ENCODE data around the gene SPDYE8. TPM values are rescaled to one million over a fixed set of nuclear protein-coding genes. Genes with fewer than 3 reads are reported as not detected.
"Not testable (repeated sequence)": the region's sequence is repeated elsewhere in the genome, so short reads cannot be mapped to it uniquely, and the experiment has no call there.

The SPDYE8 gene
- total and polyA plus RNA-seq, 2 donors (not counting 1 experiment from before 2014, with no cell fraction given) = not detected

GRCh38 chr7:72995484-72995883 is 34.1 kb downstream of the SPDYE8 start:
- H3K9me3 ChIP-seq (ENCODE audit: control extremely low read depth in 1 of 3, control insufficient read depth in 2 of 3, insufficient read depth in 1 of 3, low read length in 2 of 3); H3K4me3 ChIP-seq (ENCODE audit: control extremely low read depth in 1 of 5, extremely low read depth in 1 of 5, insufficient read depth in 1 of 5, low read depth in 2 of 5, low read length in 4 of 5); CTCF ChIA-PET; H3K27ac ChIP-seq (ENCODE audit: low read length in 2 of 2); ATAC-seq (ENCODE audit: low read depth); H3K4me2 ChIP-seq (replicated peaks; ENCODE audit: low read depth, low read length, poor library complexity, severe bottlenecking); intact Hi-C loops (cut with micrococcal nuclease); H3K9me3 Mint-ChIP-seq (ENCODE audit: insufficient read depth); POLR2A ChIA-PET; H3K27me3 Mint-ChIP-seq; H2AFZ ChIP-seq (ENCODE audit: insufficient read depth, low read depth, low read length, poor library complexity, severe bottlenecking); DNase-seq; H3K4me1 ChIP-seq (ENCODE audit: control insufficient read depth in 2 of 2, insufficient read depth in 2 of 2, low read length in 2 of 2); H3K4me3 Mint-ChIP-seq; H4K20me1 ChIP-seq (ENCODE audit: control insufficient read depth, insufficient read depth, low read length, poor library complexity, severe bottlenecking); H3K4me1 Mint-ChIP-seq; H3K9ac ChIP-seq (ENCODE audit: low read length); H3K27ac Mint-ChIP-seq; H3K27me3 ChIP-seq (replicated peaks in 1 of 4; ENCODE audit: control extremely low read depth in 1 of 4, control insufficient read depth in 3 of 4, insufficient read depth in 4 of 4, low read length in 3 of 4); H3K36me3 ChIP-seq (replicated peaks in 1 of 2; ENCODE audit: control extremely low read depth in 1 of 2, control insufficient read depth in 1 of 2, extremely low read depth in 1 of 2, insufficient read depth in 2 of 2, low read length in 1 of 2); H3K79me2 ChIP-seq (ENCODE audit: control insufficient read depth, insufficient read depth, low read length): not testable (repeated sequence)
- WGBS (ENCODE audit: insufficient coverage) = no CpG with 5 or more reads among the region's 8 CpGs

- H3K4me2 ChIP-seq (replicated peaks; ENCODE audit: low read depth, low read length, poor library complexity, severe bottlenecking); DNase-seq; H3K4me1 ChIP-seq (ENCODE audit: control insufficient read depth in 2 of 2, insufficient read depth in 2 of 2, low read length in 2 of 2); H3K36me3 ChIP-seq (replicated peaks in 1 of 2; ENCODE audit: control extremely low read depth in 1 of 2, control insufficient read depth in 1 of 2, extremely low read depth in 1 of 2, insufficient read depth in 2 of 2, low read length in 1 of 2); H3K79me2 ChIP-seq (ENCODE audit: control insufficient read depth, insufficient read depth, low read length); H3K9ac ChIP-seq (ENCODE audit: low read length); H3K9me3 Mint-ChIP-seq (ENCODE audit: insufficient read depth); POLR2A ChIA-PET; H3K9me3 ChIP-seq (ENCODE audit: control extremely low read depth in 1 of 3, control insufficient read depth in 2 of 3, insufficient read depth in 1 of 3, low read length in 2 of 3); H3K4me3 Mint-ChIP-seq; H3K27ac Mint-ChIP-seq; H2AFZ ChIP-seq (ENCODE audit: insufficient read depth, low read depth, low read length, poor library complexity, severe bottlenecking); H3K27ac ChIP-seq (ENCODE audit: low read length in 2 of 2); ATAC-seq (ENCODE audit: low read depth); H3K27me3 ChIP-seq (replicated peaks in 1 of 4; ENCODE audit: control extremely low read depth in 1 of 4, control insufficient read depth in 3 of 4, insufficient read depth in 4 of 4, low read length in 3 of 4); CTCF ChIA-PET; H3K4me3 ChIP-seq (ENCODE audit: control extremely low read depth in 1 of 5, extremely low read depth in 1 of 5, insufficient read depth in 1 of 5, low read depth in 2 of 5, low read length in 4 of 5); H4K20me1 ChIP-seq (ENCODE audit: control insufficient read depth, insufficient read depth, low read length, poor library complexity, severe bottlenecking); H3K27me3 Mint-ChIP-seq; intact Hi-C loops (cut with micrococcal nuclease); H3K4me1 Mint-ChIP-seq: not testable (repeated sequence)
- WGBS (ENCODE audit: insufficient coverage) = 100% methylated on average over 2 of the region's 14 CpGs
These were observed 39.2 kb downstream of the SPDYE8 start for GRCh38 chr7:72990146-72990913.

DNA sequence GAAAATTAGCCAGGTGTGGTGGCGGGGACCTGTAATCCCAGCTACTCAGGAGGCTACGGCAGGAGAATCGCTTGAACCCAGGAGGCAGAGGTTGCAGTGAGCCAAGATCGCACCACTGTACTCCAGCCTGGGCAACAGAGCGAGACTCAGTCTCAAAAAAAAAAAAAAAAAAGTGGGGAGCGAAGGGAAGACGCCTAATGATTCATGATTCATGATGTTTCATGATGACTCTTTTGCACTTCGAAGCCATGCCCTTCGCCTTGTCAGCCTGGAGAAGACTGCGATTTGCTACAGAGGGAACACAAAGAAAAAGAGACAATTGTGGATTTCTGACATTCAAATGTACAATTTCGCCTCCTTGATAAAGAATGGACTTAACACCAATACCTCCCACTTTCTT is 47.5 kb downstream of the SPDYE8 start:
- H3K4me2 ChIP-seq (replicated peaks; ENCODE audit: low read depth, low read length, poor library complexity, severe bottlenecking); H3K27ac Mint-ChIP-seq; H3K79me2 ChIP-seq (ENCODE audit: control insufficient read depth, insufficient read depth, low read length); H4K20me1 ChIP-seq (ENCODE audit: control insufficient read depth, insufficient read depth, low read length, poor library complexity, severe bottlenecking); ATAC-seq (ENCODE audit: low read depth); H3K27ac ChIP-seq (ENCODE audit: low read length in 2 of 2); H3K27me3 ChIP-seq (replicated peaks in 1 of 4; ENCODE audit: control extremely low read depth in 1 of 4, control insufficient read depth in 3 of 4, insufficient read depth in 4 of 4, low read length in 3 of 4); H3K9me3 Mint-ChIP-seq (ENCODE audit: insufficient read depth); POLR2A ChIA-PET; intact Hi-C loops (cut with micrococcal nuclease); H3K9ac ChIP-seq (ENCODE audit: low read length); CTCF ChIA-PET; H3K4me3 ChIP-seq (ENCODE audit: control extremely low read depth in 1 of 5, extremely low read depth in 1 of 5, insufficient read depth in 1 of 5, low read depth in 2 of 5, low read length in 4 of 5); H3K4me3 Mint-ChIP-seq; H3K9me3 ChIP-seq (ENCODE audit: control extremely low read depth in 1 of 3, control insufficient read depth in 2 of 3, insufficient read depth in 1 of 3, low read length in 2 of 3); H3K4me1 Mint-ChIP-seq; H3K27me3 Mint-ChIP-seq; H2AFZ ChIP-seq (ENCODE audit: insufficient read depth, low read depth, low read length, poor library complexity, severe bottlenecking); H3K36me3 ChIP-seq (replicated peaks in 1 of 2; ENCODE audit: control extremely low read depth in 1 of 2, control insufficient read depth in 1 of 2, extremely low read depth in 1 of 2, insufficient read depth in 2 of 2, low read length in 1 of 2); H3K4me1 ChIP-seq (ENCODE audit: control insufficient read depth in 2 of 2, insufficient read depth in 2 of 2, low read length in 2 of 2); DNase-seq: not testable (repeated sequence)
- no CpG with 5 or more reads among the region's 11 CpGs for WGBS (ENCODE audit: insufficient coverage)

- H3K4me1 ChIP-seq (ENCODE audit: control insufficient read depth in 2 of 2, insufficient read depth in 2 of 2, low read length in 2 of 2); H3K36me3 ChIP-seq (replicated peaks in 1 of 2; ENCODE audit: control extremely low read depth in 1 of 2, control insufficient read depth in 1 of 2, extremely low read depth in 1 of 2, insufficient read depth in 2 of 2, low read length in 1 of 2); intact Hi-C loops (cut with micrococcal nuclease); H3K9me3 Mint-ChIP-seq (ENCODE audit: insufficient read depth); H3K9me3 ChIP-seq (ENCODE audit: control extremely low read depth in 1 of 3, control insufficient read depth in 2 of 3, insufficient read depth in 1 of 3, low read length in 2 of 3); H3K27me3 Mint-ChIP-seq; H3K27ac Mint-ChIP-seq; H3K4me3 Mint-ChIP-seq; H4K20me1 ChIP-seq (ENCODE audit: control insufficient read depth, insufficient read depth, low read length, poor library complexity, severe bottlenecking); POLR2A ChIA-PET; DNase-seq; H2AFZ ChIP-seq (ENCODE audit: insufficient read depth, low read depth, low read length, poor library complexity, severe bottlenecking); H3K27me3 ChIP-seq (replicated peaks in 1 of 4; ENCODE audit: control extremely low read depth in 1 of 4, control insufficient read depth in 3 of 4, insufficient read depth in 4 of 4, low read length in 3 of 4); CTCF ChIA-PET; H3K4me2 ChIP-seq (replicated peaks; ENCODE audit: low read depth, low read length, poor library complexity, severe bottlenecking); H3K4me1 Mint-ChIP-seq; H3K9ac ChIP-seq (ENCODE audit: low read length); H3K27ac ChIP-seq (ENCODE audit: low read length in 2 of 2); ATAC-seq (ENCODE audit: low read depth); H3K4me3 ChIP-seq (ENCODE audit: control extremely low read depth in 1 of 5, extremely low read depth in 1 of 5, insufficient read depth in 1 of 5, low read depth in 2 of 5, low read length in 4 of 5); H3K79me2 ChIP-seq (ENCODE audit: control insufficient read depth, insufficient read depth, low read length): not testable (repeated sequence)
- no CpG with 5 or more reads among the region's 6 CpGs for WGBS (ENCODE audit: insufficient coverage)
These were observed 49.2 kb downstream of the SPDYE8 start for GRCh38 chr7:72980382-72980781.
